ENCODE data around the gene ANGEL2. TPM values are rescaled to one million over a fixed set of nuclear protein-coding genes. Genes with fewer than 3 reads are reported as not detected.

The ANGEL2 gene
- total RNA-seq, 1 experiment from 2014 or later = 56.3 TPM

DNA sequence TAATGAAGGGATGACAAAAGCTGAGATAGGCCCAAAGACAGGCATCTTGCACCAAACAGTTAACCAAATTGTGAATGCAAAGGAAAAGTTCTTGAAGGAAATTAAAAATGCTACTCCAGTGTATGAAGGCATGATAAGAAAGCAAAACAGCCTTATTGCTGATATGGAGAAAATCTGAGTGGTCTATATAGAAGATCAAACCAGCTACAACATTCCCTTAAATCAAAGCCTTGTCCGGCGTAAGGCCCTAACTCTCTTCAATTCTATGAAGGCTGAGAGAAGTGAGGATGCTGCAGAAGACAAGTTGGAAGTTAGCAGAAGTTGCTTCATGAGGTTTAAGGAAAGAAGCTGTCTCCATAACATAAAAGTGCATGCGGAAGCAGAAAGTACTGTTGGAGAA, 4.3 kb upstream of the ANGEL2 start:
- no peak overlapping the region for H3K27ac Mint-ChIP-seq (ENCODE audit: unreplicated experiment)
- no peaks in the 10 kb centered on the region for H3K27me3 Mint-ChIP-seq (ENCODE audit: unreplicated experiment)
- no peaks in the 10 kb centered on the region for H3K4me1 Mint-ChIP-seq (ENCODE audit: low read depth, unreplicated experiment)
- no peak for DNase-seq
- CTCF ChIA-PET = interaction anchor here (0.6 kb wide), 1 partner anchor 16 kb away, joined by 3 read pairs; no protein-coding TSS in a partner anchor
- no peak overlapping the region for H3K4me3 Mint-ChIP-seq (ENCODE audit: low read depth, unreplicated experiment)
- no TSS peak for BruUV-seq (replicated peaks)
- intact Hi-C loops (cut with micrococcal nuclease; ENCODE audit: unreplicated experiment) = no loop called here
- H3K9me3 Mint-ChIP-seq (ENCODE audit: low read depth, unreplicated experiment) = no peaks in the 10 kb centered on the region
- TF ChIP-seq, protein P1, sequence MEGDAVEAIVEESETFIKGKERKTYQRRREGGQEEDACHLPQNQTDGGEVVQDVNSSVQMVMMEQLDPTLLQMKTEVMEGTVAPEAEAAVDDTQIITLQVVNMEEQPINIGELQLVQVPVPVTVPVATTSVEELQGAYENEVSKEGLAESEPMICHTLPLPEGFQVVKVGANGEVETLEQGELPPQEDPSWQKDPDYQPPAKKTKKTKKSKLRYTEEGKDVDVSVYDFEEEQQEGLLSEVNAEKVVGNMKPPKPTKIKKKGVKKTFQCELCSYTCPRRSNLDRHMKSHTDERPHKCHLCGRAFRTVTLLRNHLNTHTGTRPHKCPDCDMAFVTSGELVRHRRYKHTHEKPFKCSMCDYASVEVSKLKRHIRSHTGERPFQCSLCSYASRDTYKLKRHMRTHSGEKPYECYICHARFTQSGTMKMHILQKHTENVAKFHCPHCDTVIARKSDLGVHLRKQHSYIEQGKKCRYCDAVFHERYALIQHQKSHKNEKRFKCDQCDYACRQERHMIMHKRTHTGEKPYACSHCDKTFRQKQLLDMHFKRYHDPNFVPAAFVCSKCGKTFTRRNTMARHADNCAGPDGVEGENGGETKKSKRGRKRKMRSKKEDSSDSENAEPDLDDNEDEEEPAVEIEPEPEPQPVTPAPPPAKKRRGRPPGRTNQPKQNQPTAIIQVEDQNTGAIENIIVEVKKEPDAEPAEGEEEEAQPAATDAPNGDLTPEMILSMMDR (IDR thresholded peaks at IDR 0.05; ENCODE audit: unreplicated experiment) = no peak
- peaks cover 13% of the 10 kb centered on the region for H3K36me3 Mint-ChIP-seq (ENCODE audit: insufficient read depth, unreplicated experiment)

DNA sequence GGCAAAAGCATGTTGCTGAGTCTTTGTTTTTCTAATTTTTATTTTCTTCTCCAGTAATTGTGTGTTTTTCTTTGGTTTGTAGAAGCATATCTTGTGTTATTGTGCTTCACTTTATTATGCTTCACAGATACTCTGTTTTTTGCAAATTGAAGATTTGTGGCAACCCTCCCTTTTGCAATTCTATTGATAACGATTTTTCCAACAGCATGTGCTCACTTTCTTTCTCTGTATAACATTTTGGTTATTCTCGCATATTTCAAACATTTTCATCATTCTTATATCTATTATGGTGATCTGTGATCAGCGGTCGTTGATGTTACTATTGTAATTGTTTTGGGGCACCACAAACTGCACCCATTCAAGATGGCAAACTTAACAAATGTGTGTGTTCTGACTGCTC, 3.8 kb upstream of the ANGEL2 start:
- Mint-ChIP-seq H3K36me3 (ENCODE audit: insufficient read depth, unreplicated experiment) (peaks cover 17% of the 10 kb centered on the region), H3K27ac (ENCODE audit: unreplicated experiment) (no peak overlapping the region), H3K9me3 (ENCODE audit: low read depth, unreplicated experiment) (no peaks in the 10 kb centered on the region), H3K4me1 (ENCODE audit: low read depth, unreplicated experiment) (no peaks in the 10 kb centered on the region), H3K27me3 (ENCODE audit: unreplicated experiment) (no peaks in the 10 kb centered on the region), H3K4me3 (ENCODE audit: low read depth, unreplicated experiment) (no peak overlapping the region)
- no peak for DNase-seq
- intact Hi-C loops (cut with micrococcal nuclease; ENCODE audit: unreplicated experiment) = no loop called here
- TF ChIP-seq, protein P1 (IDR thresholded peaks at IDR 0.05; ENCODE audit: unreplicated experiment) = no peak
- CTCF ChIA-PET = interaction anchor here (0.6 kb wide), 1 partner anchor 17 kb away, joined by 3 read pairs; no protein-coding TSS in a partner anchor
- no TSS peak for BruUV-seq (replicated peaks)

DNA sequence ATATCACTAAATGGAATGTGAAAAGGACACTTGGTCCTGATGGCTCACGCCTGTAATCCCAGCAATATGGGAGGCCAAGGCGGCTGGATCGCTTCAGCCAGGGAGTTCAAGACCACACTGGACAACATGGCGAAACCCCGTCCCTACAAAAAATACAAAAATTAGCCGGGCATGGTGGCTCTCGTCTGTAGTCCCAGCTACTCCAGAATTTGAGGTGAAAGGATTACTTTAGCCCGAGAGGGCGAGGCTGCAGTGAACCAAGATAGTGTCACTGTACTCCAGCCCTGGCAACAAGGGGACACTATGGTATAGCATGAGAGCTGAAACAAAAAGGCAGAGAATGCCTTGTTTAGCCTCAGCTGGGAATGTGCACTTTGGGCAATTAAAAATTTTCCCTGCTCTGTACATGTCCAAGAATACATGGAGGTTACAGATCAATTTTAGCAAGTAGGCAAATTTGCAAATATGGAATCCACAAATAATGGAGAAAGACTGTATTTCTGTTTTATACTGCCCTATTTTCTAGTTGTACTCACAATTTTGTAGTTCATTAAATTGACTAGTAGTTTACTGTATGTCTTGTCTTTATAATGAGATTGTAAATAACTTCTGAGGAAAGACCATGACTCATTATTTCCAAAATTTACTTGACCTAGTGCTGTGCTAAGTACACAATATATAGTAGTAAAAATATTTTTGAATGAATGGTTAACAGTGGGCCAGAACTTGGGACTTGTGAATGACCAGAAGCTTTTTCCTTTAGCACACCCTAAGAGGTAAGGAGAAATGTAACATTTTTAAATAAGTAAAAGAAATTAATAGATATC, 2.0 kb upstream of the ANGEL2 start:
- Mint-ChIP-seq H3K4me3 (ENCODE audit: low read depth, unreplicated experiment) (no peak overlapping the region), H3K4me1 (ENCODE audit: low read depth, unreplicated experiment) (peaks cover 6% of the 10 kb centered on the region), H3K9me3 (ENCODE audit: low read depth, unreplicated experiment) (no peaks in the 10 kb centered on the region), H3K27ac (ENCODE audit: unreplicated experiment) (no peak overlapping the region), H3K36me3 (ENCODE audit: insufficient read depth, unreplicated experiment) (peaks cover 17% of the 10 kb centered on the region), H3K27me3 (ENCODE audit: unreplicated experiment) (no peaks in the 10 kb centered on the region)
- DNase-seq = no peak
- CTCF ChIA-PET = no interaction called here
- no TSS peak for BruUV-seq (replicated peaks)
- TF ChIP-seq, protein P1 (IDR thresholded peaks at IDR 0.05; ENCODE audit: unreplicated experiment) = no peak
- intact Hi-C loops (cut with micrococcal nuclease; ENCODE audit: unreplicated experiment) = no loop called here

DNA sequence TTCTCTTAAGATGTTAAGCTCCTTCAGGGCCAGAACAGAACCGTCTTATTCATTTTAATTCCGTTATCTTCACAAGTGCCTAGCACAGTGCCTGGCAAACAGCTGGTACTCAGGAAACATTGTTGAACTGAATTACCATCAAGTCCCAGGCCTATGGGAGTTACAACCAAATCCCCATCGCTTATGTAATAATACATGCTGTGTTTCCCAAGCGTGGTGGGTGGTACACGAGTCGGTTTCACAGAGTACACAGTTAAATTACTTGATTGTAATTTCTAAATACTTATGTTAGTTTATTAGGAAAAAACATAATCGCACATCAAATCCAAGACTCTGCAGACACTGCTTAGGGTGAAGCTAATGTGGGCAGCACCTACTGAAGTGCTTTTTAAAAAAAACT, 1.0 kb downstream of the ANGEL2 start:
- Mint-ChIP-seq H3K27ac (ENCODE audit: unreplicated experiment) (peak overlapping the region; percentile 58), H3K9me3 (ENCODE audit: low read depth, unreplicated experiment) (no peaks in the 10 kb centered on the region), H3K27me3 (ENCODE audit: unreplicated experiment) (no peaks in the 10 kb centered on the region), H3K36me3 (ENCODE audit: insufficient read depth, unreplicated experiment) (peaks cover 17% of the 10 kb centered on the region), H3K4me1 (ENCODE audit: low read depth, unreplicated experiment) (peaks cover 6% of the 10 kb centered on the region), H3K4me3 (ENCODE audit: low read depth, unreplicated experiment) (peak overlapping the region; percentile 91)
- TF ChIP-seq, protein P1 (IDR thresholded peaks at IDR 0.05; ENCODE audit: unreplicated experiment) = no peak
- CTCF ChIA-PET = no interaction called here
- no peak for DNase-seq
- intact Hi-C loops (cut with micrococcal nuclease; ENCODE audit: unreplicated experiment) = loop anchor here (5.0 kb wide), 1 partner anchor 197 kb away; no protein-coding TSS in a partner anchor
- BruUV-seq (replicated peaks) = no TSS peak

Measured in Calu3 (cell line).